Aorta (tissue), 5 donors: ENCODE results near the gene PHLPP1. TPM values are rescaled to one million over a fixed set of nuclear protein-coding genes. Genes with fewer than 3 reads are reported as not detected.

Experiments
- ATAC-seq: fragments of 200-7000 bp; cut with Tn5 transposase; one replicate; pipeline ENCODE4 v1.9.1; 2022; ENCODE audit warnings: moderate library complexity; ENCODE audit not compliant: low FRiP score
- DNase-seq, 2 donors: peaks; one replicate each; pipeline ENCODE4 v3.0.0-alpha.2; 2020
- H3K27ac ChIP-seq, 2 donors: one replicate each; pipeline ENCODE4 v1.5.1; 2013; ENCODE audit warnings: low read length in 2 of 2, mild to moderate bottlenecking in 2 of 2, moderate library complexity in 2 of 2, control low read depth in 1 of 2, inconsistent platforms in 1 of 2, low read depth in 1 of 2
- H3K27me3 ChIP-seq, 2 donors: one replicate each; pipeline ENCODE4 v1.6.1; 2013; ENCODE audit warnings: control low read depth in 1 of 2, low read length in 1 of 2, mild to moderate bottlenecking in 1 of 2, moderate library complexity in 1 of 2; ENCODE audit not compliant: insufficient read depth in 2 of 2, control insufficient read depth in 1 of 2
- H3K36me3 ChIP-seq, 2 donors: one replicate each; pipeline ENCODE4 v1.6.1; 2013; ENCODE audit warnings: control low read depth in 1 of 2, low read length in 1 of 2, mild to moderate bottlenecking in 1 of 2; ENCODE audit not compliant: insufficient read depth in 2 of 2, control insufficient read depth in 1 of 2
- H3K4me1 ChIP-seq, 2 donors: one replicate each; pipeline ENCODE4 v1.6.1; 2013; ENCODE audit warnings: low read length in 2 of 2, control low read depth in 1 of 2, mild to moderate bottlenecking in 1 of 2, moderate library complexity in 1 of 2; ENCODE audit not compliant: insufficient read depth in 2 of 2, control insufficient read depth in 1 of 2
- H3K4me3 ChIP-seq, 2 donors: one replicate each; pipeline ENCODE4 v1.5.1; 2013; ENCODE audit warnings: low read length in 2 of 2, control low read depth in 1 of 2, mild to moderate bottlenecking in 1 of 2
- H3K9me3 ChIP-seq: one replicate; pipeline ENCODE4 v1.6.1; 2013; ENCODE audit warnings: mild to moderate bottlenecking, low read length; ENCODE audit not compliant: control insufficient read depth
- WGBS, 2 donors: extraction: QIAGEN DNeasy Blood & Tissue Kit; methylation state at CpG; one replicate each; pipeline ENCODE4 v1.1.7; 2013; 5-methylcytosine and 5-hydroxymethylcytosine counted together
- intact Hi-C, 2 donors: fragments of 100-400 bp; cut with DNase I; formaldehyde crosslinking; loops; one replicate each; pipeline versions ENCODE4 v1.14.2 to v1.15.0; 2022
- polyA plus RNA-seq, 2 donors: library from polyadenylated mRNA; stranded (reverse); fragments of 200-250 nt; gene quantifications; one replicate each; pipeline ENCODE4 v1.2.3, GENCODE V29; 2013
- total RNA-seq, 2 donors: library from RNA; stranded (reverse); fragmentation: NEBNext Ultra II Directional; extraction: Animal tissue kit (Norgen Biotek cat#: 25700); gene quantifications; one replicate each; pipeline ENCODE4 v1.2.1, GENCODE V29; 2021
- donor health status: healthy with polysubstance abuse.
- donor health status: Bipolar disorder and iron deficiency.
- donor health status: DM: no; HTN: no; CAD: no.
- donor health status: DM: no; HTN: no; CAD: no.
- donor health status: DM: yes; HTN: yes; CAD: no.

PHLPP1 gene
- total and polyA plus RNA-seq, 4 donors = 1.6 to 16.5 (median 8.3) TPM

- H3K27ac ChIP-seq = no peak overlapping the region
- 58 to 59% methylated on average over 3 of the region's 3 CpGs for WGBS, 2 donors
- no peaks in the 10 kb centered on the region for H3K9me3 ChIP-seq
- no peaks in the 10 kb centered on the region for H3K27me3 ChIP-seq
- DNase-seq (no peak), ATAC-seq (no peak)
- intact Hi-C loops = no loop called here
- no peaks in the 10 kb centered on the region for H3K4me1 ChIP-seq
- no peak overlapping the region for H3K4me3 ChIP-seq
- peaks cover 0 to 4% of the 10 kb centered on the region in 2 donors for H3K36me3 ChIP-seq
Observed at GRCh38 chr18:62974388-62974787, 259.0 kb downstream of the PHLPP1 start.

DNA sequence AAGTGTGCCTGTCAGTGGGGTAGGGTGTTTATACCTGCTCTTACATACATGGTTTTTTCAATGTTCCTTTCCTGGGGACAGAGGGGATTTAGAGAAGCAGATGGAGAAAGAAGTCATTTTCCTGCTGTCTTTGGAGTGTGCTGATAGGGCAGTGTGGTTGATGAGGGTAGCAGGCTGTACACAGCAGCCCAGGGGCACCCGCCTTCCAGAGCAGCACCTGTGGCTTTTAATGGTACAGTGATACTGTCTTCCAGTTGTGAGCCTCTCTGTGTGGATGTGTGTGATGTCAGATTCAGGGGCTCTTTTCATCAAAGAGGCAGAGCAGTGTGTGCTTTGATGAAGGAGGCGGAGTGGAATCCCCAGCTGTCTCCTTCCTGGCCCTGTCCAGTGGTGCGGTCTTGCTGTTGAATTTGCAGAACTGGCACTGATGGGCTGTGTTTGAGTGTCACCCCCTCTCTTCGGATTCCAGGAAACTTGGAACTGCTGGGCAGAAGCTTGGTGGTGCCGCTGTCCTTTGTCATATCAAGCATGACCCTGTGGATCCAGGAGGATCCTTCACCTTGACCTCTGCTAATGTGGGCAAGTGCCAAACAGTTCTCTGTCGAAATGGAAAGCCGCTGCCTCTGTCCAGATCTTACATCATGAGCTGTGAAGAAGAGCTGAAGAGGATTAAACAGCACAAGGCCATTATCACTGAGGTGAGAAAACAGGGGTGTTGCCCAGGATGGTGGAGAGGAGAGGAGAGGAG lies 259.8 kb downstream of the PHLPP1 start:
- ATAC-seq = no peak
- Histone ChIP-seq H3K36me3 (peaks cover 0 to 4% of the 10 kb centered on the region in 2 donors), H3K4me1 (no peaks in the 10 kb centered on the region), H3K27ac (no peak overlapping the region), H3K4me3 (no peak overlapping the region), H3K27me3 (no peaks in the 10 kb centered on the region), H3K9me3 (no peaks in the 10 kb centered on the region)
- intact Hi-C loops = no loop called here
- WGBS, 2 donors = 94 to 97% methylated on average over 7 of the region's 7 CpGs
- DNase-seq = no peak

GRCh38 chr18:62975785-62976184 lies 260.4 kb downstream of the PHLPP1 start:
- ATAC-seq (no peak), DNase-seq (no peak)
- 84 to 89% methylated on average over 2 of the region's 2 CpGs for WGBS, 2 donors
- Histone ChIP-seq H3K9me3 (no peaks in the 10 kb centered on the region), H3K27ac (no peak overlapping the region), H3K27me3 (no peaks in the 10 kb centered on the region), H3K36me3 (peaks cover 0 to 4% of the 10 kb centered on the region in 2 donors), H3K4me1 (no peaks in the 10 kb centered on the region), H3K4me3 (no peak overlapping the region)
- intact Hi-C loops = no loop called here

DNA sequence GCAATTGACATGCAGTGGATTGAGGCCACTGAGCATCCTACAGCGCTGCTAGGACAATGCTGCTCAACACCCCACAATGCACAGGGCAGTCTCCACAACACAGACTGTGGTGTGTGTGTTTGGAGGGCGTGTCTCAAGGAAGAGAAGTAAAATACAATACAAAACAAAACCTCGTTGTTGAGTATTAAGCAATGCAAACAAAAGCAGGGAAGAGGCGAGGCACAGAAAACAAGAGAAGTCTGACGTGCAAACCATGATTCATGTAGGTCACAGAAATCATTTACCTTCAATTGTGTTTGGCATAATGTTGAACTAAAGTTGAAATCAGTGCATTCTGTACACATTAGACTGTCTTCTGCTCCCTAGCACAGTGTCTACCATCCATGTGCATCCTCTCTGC lies 260.9 kb downstream of the PHLPP1 start:
- H3K9me3 ChIP-seq = no peaks in the 10 kb centered on the region
- WGBS, 2 donors = 90 to 95% methylated on average over 5 of the region's 5 CpGs
- ATAC-seq = no peak
- H3K27me3 ChIP-seq = no peaks in the 10 kb centered on the region
- intact Hi-C loops = no loop called here
- no peaks in the 10 kb centered on the region for H3K4me1 ChIP-seq
- no peak overlapping the region for H3K4me3 ChIP-seq
- H3K36me3 ChIP-seq = peaks cover 0 to 4% of the 10 kb centered on the region in 2 donors
- no peak overlapping the region for H3K27ac ChIP-seq
- no peak for DNase-seq

DNA sequence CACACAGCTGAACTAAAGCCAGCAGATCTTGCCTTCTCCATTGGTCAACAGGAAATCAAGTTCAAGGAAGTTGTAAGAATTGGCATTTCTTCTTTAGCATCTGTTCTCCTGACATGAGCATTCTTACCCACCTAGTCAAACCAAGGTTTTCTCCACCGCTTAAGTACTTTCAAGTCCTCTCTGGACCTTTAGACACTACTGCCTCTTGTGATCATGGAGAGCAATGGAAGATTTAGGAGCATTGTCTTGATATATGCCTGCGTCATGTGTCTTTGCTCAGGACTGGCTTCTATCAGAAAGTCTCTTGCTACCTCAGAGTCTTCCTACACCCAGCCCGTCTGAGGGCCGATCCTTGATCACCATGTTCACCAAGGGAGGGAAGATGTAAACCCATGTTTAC lies 262.2 kb downstream of the PHLPP1 start:
- intact Hi-C loops = no loop called here
- Histone ChIP-seq H3K36me3 (peaks cover 0 to 2% of the 10 kb centered on the region in 2 donors), H3K27ac (no peak overlapping the region)

DNA sequence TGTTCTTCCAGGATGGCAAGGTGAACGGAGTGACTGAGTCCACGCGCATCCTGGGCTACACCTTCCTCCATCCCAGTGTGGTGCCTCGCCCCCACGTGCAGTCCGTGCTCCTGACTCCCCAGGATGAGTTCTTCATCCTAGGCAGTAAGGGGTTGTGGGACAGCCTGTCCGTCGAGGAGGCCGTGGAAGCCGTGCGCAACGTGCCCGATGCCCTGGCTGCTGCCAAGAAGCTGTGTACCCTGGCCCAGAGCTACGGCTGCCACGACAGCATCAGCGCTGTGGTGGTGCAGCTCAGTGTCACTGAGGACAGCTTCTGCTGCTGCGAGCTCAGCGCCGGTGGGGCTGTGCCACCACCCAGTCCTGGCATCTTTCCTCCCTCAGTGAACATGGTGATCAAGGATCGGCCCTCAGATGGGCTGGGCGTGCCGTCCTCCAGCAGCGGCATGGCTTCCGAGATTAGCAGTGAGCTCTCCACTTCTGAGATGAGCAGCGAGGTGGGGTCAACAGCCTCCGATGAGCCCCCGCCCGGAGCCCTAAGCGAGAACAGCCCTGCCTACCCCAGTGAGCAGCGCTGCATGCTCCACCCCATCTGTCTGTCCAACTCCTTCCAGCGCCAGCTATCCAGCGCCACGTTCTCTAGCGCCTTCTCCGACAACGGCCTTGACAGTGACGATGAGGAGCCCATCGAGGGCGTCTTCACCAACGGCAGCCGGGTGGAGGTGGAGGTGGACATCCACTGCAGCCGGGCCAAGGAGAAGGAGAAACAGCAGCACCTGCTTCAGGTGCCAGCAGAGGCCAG lies 263.1 kb downstream of the PHLPP1 start:
- peaks cover 0 to 2% of the 10 kb centered on the region in 2 donors for H3K36me3 ChIP-seq
- no peak overlapping the region for H3K27ac ChIP-seq
- H3K4me3 ChIP-seq = no peak overlapping the region
- no peaks in the 10 kb centered on the region for H3K9me3 ChIP-seq
- peak in 1 of 2 donors; percentile 68 for DNase-seq
- WGBS, 2 donors = 95% methylated on average over 41 to 42 of the region's 42 CpGs
- H3K4me1 ChIP-seq = no peaks in the 10 kb centered on the region
- no peaks in the 10 kb centered on the region for H3K27me3 ChIP-seq
- intact Hi-C loops = no loop called here
- no peak for ATAC-seq

More for the DNA sequence above, 262.2 kb downstream of the PHLPP1 start:
- Histone ChIP-seq H3K4me3 (no peak overlapping the region), H3K4me1 (no peaks in the 10 kb centered on the region), H3K9me3 (no peaks in the 10 kb centered on the region), H3K27me3 (no peaks in the 10 kb centered on the region)
- ATAC-seq = no peak
- no peak for DNase-seq
- 85 to 86% methylated on average over 4 of the region's 4 CpGs for WGBS, 2 donors

GRCh38 chr18:62979176-62979575 lies 263.8 kb downstream of the PHLPP1 start:
- H3K36me3 ChIP-seq = peaks cover 0 to 2% of the 10 kb centered on the region in 2 donors
- DNase-seq (peak in 1 of 2 donors; percentile 64), ATAC-seq (no peak)
- 79 to 85% methylated on average over 13 of the region's 13 CpGs for WGBS, 2 donors
- no peak overlapping the region for H3K4me3 ChIP-seq
- H3K27me3 ChIP-seq = no peaks in the 10 kb centered on the region
- H3K27ac ChIP-seq = no peak overlapping the region
- H3K4me1 ChIP-seq = no peaks in the 10 kb centered on the region
- H3K9me3 ChIP-seq = no peaks in the 10 kb centered on the region
- intact Hi-C loops = no loop called here

- Histone ChIP-seq H3K9me3 (no peaks in the 10 kb centered on the region), H3K27ac (no peak overlapping the region), H3K27me3 (no peaks in the 10 kb centered on the region), H3K4me1 (no peaks in the 10 kb centered on the region), H3K4me3 (no peak overlapping the region), H3K36me3 (peaks cover 0 to 2% of the 10 kb centered on the region in 2 donors)
- DNase-seq (no peak), ATAC-seq (no peak)
- intact Hi-C loops = loop anchor here in 1 of 2 donors (2.0 kb wide), 1 partner anchor 393 kb away; no protein-coding TSS in a partner anchor
- 69 to 71% methylated on average over 4 of the region's 4 CpGs for WGBS, 2 donors
Observed at GRCh38 chr18:62979900-62980299, 264.6 kb downstream of the PHLPP1 start.
